ENCODE data around the gene S100A12.

Gene S100A12

GRCh38 chr1:153366261-153366660 lies 9.2 kb downstream of the S100A12 start:
- no peak for DNase-seq (ENCODE audit: low spot score)

DNA sequence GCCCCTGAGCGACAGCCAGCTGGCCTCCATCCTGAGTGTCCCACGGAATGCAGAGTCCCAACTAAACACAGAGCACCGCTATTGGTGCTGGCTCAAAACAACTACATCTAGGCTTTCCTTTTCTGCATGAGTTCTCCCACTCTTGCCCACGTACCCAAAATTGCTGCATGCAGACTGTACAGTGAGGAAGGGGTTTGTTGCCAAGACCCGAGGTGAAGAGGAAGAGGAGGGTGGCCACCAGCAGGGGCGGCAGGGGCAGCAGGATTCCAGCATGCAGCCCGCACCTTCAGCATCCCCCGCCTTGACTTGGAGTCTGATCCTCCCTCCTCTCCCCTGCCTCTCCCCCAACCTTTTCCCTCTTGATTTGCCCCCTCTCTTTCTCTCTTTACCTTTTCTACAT lies 9.7 kb downstream of the S100A12 start:
- DNase-seq (ENCODE audit: low spot score), result no peak

- DNase-seq (ENCODE audit: low spot score), result no peak
Observed at GRCh38 chr1:153364766-153365666, 10.4 kb downstream of the S100A12 start.

DNA sequence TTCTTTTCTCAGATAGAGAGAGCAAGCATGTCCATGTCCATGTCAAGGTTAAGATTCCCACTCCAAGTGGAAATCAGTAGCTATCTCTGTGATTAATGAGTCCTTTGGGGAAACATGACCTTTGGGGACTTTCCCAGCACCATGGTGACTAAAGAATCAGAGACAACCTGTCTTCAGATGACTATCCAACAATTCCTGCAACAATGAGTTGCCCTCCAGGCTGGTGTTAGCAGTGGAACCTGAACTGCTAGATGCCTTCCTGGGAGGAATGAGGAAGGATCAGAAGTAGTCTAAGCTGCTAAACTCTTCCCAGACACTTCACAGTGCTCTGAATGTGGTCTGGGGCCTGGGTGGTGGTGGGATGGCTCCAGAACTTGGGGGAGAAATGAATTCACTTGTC lies 11.3 kb downstream of the S100A12 start:
- DNase-seq (ENCODE audit: low spot score), result no peak

- no peak for DNase-seq (ENCODE audit: low spot score)
Observed at GRCh38 chr1:153363641-153364040, 11.8 kb downstream of the S100A12 start.

GRCh38 chr1:153362187-153362775 lies 13.1 kb downstream of the S100A12 start:
- DNase-seq (ENCODE audit: low spot score), result no peak

GRCh38 chr1:153361480-153362109 lies 13.8 kb downstream of the S100A12 start:
- DNase-seq (ENCODE audit: low spot score), result no peak

- no peak for DNase-seq (ENCODE audit: low spot score)
Observed at GRCh38 chr1:153360592-153361479, 14.6 kb downstream of the S100A12 start.

GRCh38 chr1:153360190-153360589 lies 15.2 kb downstream of the S100A12 start:
- no peak for DNase-seq (ENCODE audit: low spot score)

GRCh38 chr1:153359241-153359640 lies 16.2 kb downstream of the S100A12 start:
- no peak for DNase-seq (ENCODE audit: low spot score)

DNA sequence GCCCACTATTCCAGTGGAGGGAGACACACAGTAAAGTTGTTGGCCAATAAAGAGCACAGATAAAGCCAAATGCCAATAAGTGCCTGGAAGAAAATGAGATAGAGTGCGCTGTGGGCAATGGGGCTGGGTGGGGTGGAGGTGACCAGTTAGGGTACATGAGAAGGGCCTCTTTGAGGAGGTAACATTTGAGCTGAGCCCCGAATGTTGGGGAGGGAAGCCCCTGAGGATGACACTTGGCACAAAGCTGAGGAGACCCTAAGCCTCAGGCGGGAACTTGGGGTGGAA lies 16.8 kb downstream of the S100A12 start:
- no peak for DNase-seq (ENCODE audit: low spot score)

- no peak for DNase-seq (ENCODE audit: low spot score)
Observed at GRCh38 chr1:153357853-153358690, 17.3 kb downstream of the S100A12 start, which contains the start of gene S100A9. Gene S100A9 (plus strand): TSS chr1:153357854. CDS start chr1:153358284, 430 bp downstream.

DNA sequence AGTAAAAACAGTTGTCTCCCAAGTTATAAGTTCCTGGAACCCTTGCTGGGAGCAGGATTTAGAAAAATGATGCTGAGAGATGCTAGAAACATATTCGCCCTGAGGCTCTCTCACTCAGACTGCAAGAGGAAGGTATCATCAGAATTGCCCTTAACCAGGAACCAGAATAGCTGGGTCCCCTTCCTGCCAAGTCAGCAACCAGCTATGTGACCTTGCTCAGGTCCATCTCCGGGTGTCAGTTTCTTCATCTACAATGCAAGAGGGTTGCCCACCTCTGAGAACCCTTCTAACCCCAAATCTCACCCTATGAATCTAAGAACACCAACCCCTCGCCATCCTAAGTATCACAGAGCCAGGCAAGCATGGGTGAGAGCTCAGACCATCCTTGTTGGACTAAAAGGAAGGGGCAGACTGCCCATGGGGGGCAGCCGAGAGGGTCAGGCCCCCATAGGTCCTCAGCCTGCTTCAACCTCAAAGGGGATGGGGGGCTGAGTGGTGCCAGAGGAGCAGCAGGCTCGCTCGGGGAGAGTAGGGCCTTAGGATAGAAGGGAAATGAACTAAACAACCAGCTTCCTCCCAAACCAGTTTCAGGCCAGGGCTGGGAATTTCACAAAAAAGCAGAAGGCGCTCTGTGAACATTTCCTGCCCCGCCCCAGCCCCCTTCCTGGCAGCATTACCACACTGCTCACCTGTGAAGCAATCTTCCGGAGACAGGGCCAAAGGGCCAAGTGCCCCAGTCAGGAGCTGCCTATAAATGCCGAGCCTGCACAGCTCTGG lies 18.2 kb downstream of the S100A12 start:
- DNase-seq (ENCODE audit: low spot score), result peak; percentile 24

DNA sequence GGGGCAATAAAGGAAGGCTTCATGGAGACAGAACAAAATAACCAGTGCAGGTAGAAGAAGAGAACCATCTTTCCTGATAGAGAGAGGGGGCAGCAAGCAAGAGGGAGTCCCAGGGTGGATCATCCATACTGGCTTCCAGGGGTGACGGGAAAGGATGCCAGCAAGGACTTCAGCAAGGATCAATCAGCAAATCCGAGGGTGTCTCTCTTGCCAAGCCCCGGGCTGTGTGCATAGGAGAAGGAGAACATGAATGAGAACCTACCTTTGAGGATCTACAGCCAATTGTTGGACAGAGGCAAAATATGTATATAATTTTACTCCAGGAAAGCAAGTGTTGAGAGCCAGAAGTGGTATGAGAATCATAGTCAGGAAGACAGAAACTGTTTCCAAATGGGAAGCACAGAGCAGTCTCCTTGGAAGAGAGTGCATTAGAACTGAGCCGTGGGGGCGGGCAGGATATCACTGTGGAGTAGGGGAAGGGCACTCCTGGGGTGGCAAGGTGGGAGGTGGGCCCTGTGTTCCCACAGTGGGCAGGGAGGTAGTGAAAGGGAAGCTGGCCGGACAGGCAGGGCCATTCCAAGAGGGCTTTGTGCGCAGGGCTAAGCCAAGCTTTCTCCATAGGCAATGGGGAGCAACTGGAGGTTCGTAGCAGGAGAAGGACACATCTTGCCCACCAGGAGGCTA lies 18.9 kb downstream of the S100A12 start:
- no peak for DNase-seq (ENCODE audit: low spot score)

- peak; percentile 56 for DNase-seq (ENCODE audit: low spot score)
Observed at GRCh38 chr1:153355445-153356071, 19.9 kb downstream of the S100A12 start.

GRCh38 chr1:153354515-153355193 lies 20.8 kb downstream of the S100A12 start:
- DNase-seq (ENCODE audit: low spot score), result no peak

GRCh38 chr1:153353226-153353947 lies 22.0 kb downstream of the S100A12 start:
- peak; percentile 59 for DNase-seq (ENCODE audit: low spot score)

- DNase-seq (ENCODE audit: low spot score), result peak; percentile 56
Observed at GRCh38 chr1:153352523-153352922, 22.9 kb downstream of the S100A12 start.
